Liver (tissue), 3 donors: Measurements from ENCODE around the gene DNM2.

Experiments used
- CTCF ChIP-seq: fragments of 150-350 bp; IDR thresholded peaks from 2 replicates; pipeline ENCODE4 v1.5.1; 2017; ENCODE audit warnings: improper control_type of control experiment, low read depth, low read length; ENCODE audit not compliant: missing input control
- EGR1 ChIP-seq, 2 donors: IDR thresholded peaks; 2 replicates each; pipeline ENCODE4 v1.6.1; 2016 to 2018; ENCODE audit warnings: antibody characterized with exemption in 2 of 2, low read depth in 2 of 2
- FOXA1 ChIP-seq: IDR thresholded peaks from 2 replicates; pipeline ENCODE4 v1.6.1; 2016; ENCODE audit warnings: antibody characterized with exemption
- GABPA ChIP-seq, 2 donors: IDR thresholded peaks in 1 of 2; conservative IDR thresholded peaks in 1 of 2; 2 replicates each; pipeline ENCODE4 v1.6.1; 2016; ENCODE audit warnings: antibody characterized with exemption in 2 of 2, mild to moderate bottlenecking in 1 of 2, moderate library complexity in 1 of 2
- HNF4A ChIP-seq, 2 donors: conservative IDR thresholded peaks; 2 replicates each; pipeline ENCODE4 v1.6.1; 2016; ENCODE audit warnings: antibody characterized with exemption in 2 of 2, mild to moderate bottlenecking in 2 of 2
- MAX ChIP-seq: IDR thresholded peaks from 2 replicates; pipeline ENCODE4 v1.6.1; 2016; ENCODE audit warnings: antibody characterized with exemption
- RAD21 ChIP-seq, 2 donors: IDR thresholded peaks; 2 replicates each; pipeline ENCODE4 v1.6.1; 2016; ENCODE audit warnings: antibody characterized with exemption in 2 of 2, mild to moderate bottlenecking in 2 of 2
- REST ChIP-seq: IDR thresholded peaks from 2 replicates; pipeline ENCODE4 v1.6.1; 2016; ENCODE audit warnings: antibody characterized with exemption, mild to moderate bottlenecking
- RXRA ChIP-seq, 2 donors: IDR thresholded peaks; 2 replicates each; pipeline ENCODE4 v1.6.1; 2017 to 2018; ENCODE audit warnings: antibody characterized with exemption in 2 of 2, mild to moderate bottlenecking in 1 of 2
- SP1 ChIP-seq: IDR thresholded peaks from 2 replicates; pipeline ENCODE4 v1.6.1; 2018; ENCODE audit warnings: antibody characterized with exemption, mild to moderate bottlenecking
- TAF1 ChIP-seq: conservative IDR thresholded peaks from 2 replicates; pipeline ENCODE4 v1.6.1; 2016; ENCODE audit warnings: antibody characterized with exemption, mild to moderate bottlenecking
- YY1 ChIP-seq: IDR thresholded peaks from 2 replicates; pipeline ENCODE4 v1.6.1; 2016; ENCODE audit warnings: antibody characterized with exemption, mild to moderate bottlenecking
- ZBTB33 ChIP-seq: IDR thresholded peaks from 2 replicates; pipeline ENCODE4 v1.6.1; 2016; ENCODE audit warnings: antibody characterized with exemption
- TF ChIP-seq, protein P1 (sequence below): IDR thresholded peaks from 2 replicates; pipeline ENCODE4 v1.6.1; 2016; ENCODE audit warnings: antibody characterized with exemption
- donor health status: healthy.
- donor health status: healthy.

GRCh38 chr19:10780368-10780767, 62.5 kb downstream of the DNM2 start:
- TF ChIP-seq CTCF (no peak), HNF4A (conservative IDR thresholded peaks at IDR 0.05) (no peak), REST (no peak), SP1 (no peak), RAD21 (IDR thresholded peaks at IDR 0.05) (no peak), TAF1 (no peak), EGR1 (IDR thresholded peaks at IDR 0.05; ENCODE audit: low read depth in 2 of 2) (no peak), MAX (no peak), YY1 (no peak), GABPA (IDR thresholded peaks at IDR 0.05 in 1 of 2, conservative IDR thresholded peaks at IDR 0.05 in 1 of 2) (no peak), RXRA (IDR thresholded peaks at IDR 0.05) (no peak), FOXA1 (no peak), ZBTB33 (no peak)
- TF ChIP-seq, protein P1, sequence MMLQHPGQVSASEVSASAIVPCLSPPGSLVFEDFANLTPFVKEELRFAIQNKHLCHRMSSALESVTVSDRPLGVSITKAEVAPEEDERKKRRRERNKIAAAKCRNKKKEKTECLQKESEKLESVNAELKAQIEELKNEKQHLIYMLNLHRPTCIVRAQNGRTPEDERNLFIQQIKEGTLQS = no peak
